Measurements from ENCODE around the gene HECTD4.
"Not testable (repeated sequence)": the region's sequence is repeated elsewhere in the genome, so short reads cannot be mapped to it uniquely, and the experiment has no call there.

HECTD4 gene

GRCh38 chr12:112352921-112353320 is 29.3 kb downstream of the HECTD4 start:
- no peak for DNase-seq

GRCh38 chr12:112350593-112351592 is 31.3 kb downstream of the HECTD4 start:
- no peak for DNase-seq

- no peak for DNase-seq
These were observed 32.8 kb downstream of the HECTD4 start for GRCh38 chr12:112349431-112349830.

- DNase-seq, result not testable (repeated sequence)
These were observed 33.3 kb downstream of the HECTD4 start for GRCh38 chr12:112348926-112349325.

GRCh38 chr12:112347581-112347982 is 34.6 kb downstream of the HECTD4 start:
- DNase-seq, result no peak

GRCh38 chr12:112346194-112346593 is 36.0 kb downstream of the HECTD4 start:
- DNase-seq, result no peak

GRCh38 chr12:112344220-112344619 is 38.0 kb downstream of the HECTD4 start:
- DNase-seq, result no peak

GRCh38 chr12:112342587-112342986 is 39.6 kb downstream of the HECTD4 start:
- no peak for DNase-seq

GRCh38 chr12:112341046-112341825 is 41.0 kb downstream of the HECTD4 start:
- no peak for DNase-seq

- DNase-seq, result no peak
These were observed 42.0 kb downstream of the HECTD4 start for GRCh38 chr12:112340230-112340629.

GRCh38 chr12:112334999-112335398 is 47.2 kb downstream of the HECTD4 start:
- DNase-seq, result not testable (repeated sequence)

- DNase-seq, result no peak
These were observed 49.2 kb downstream of the HECTD4 start for GRCh38 chr12:112333019-112333418.

GRCh38 chr12:112331886-112332285 is 50.3 kb downstream of the HECTD4 start:
- DNase-seq, result no peak

GRCh38 chr12:112330706-112331105 is 51.5 kb downstream of the HECTD4 start:
- no peak for DNase-seq

- no peak for DNase-seq
These were observed 53.6 kb downstream of the HECTD4 start for GRCh38 chr12:112328456-112329124.

GRCh38 chr12:112327209-112327938 is 54.9 kb downstream of the HECTD4 start:
- DNase-seq, result no peak

- no peak for DNase-seq
These were observed 56.5 kb downstream of the HECTD4 start for GRCh38 chr12:112325622-112326207.

GRCh38 chr12:112325157-112325556 is 57.1 kb downstream of the HECTD4 start:
- DNase-seq, result no peak

- no peak for DNase-seq
These were observed 59.2 kb downstream of the HECTD4 start for GRCh38 chr12:112322882-112323547.

- no peak for DNase-seq
These were observed 59.8 kb downstream of the HECTD4 start for GRCh38 chr12:112322441-112322840.

- no peak for DNase-seq
These were observed 61.0 kb downstream of the HECTD4 start for GRCh38 chr12:112321245-112321644.
